GM08714 (cell line): Measurements from ENCODE around the gene SLC12A4.
"Not testable (repeated sequence)": the region's sequence is repeated elsewhere in the genome, so short reads cannot be mapped to it uniquely, and the experiment has no call there.

Source experiments
- H3K4me3 ChIP-seq: fragments of 200-500 bp; sonication (Bioruptor generic); 2 replicates; pipeline ENCODE4 v1.5.1; 2014; ENCODE audit warnings: mild to moderate bottlenecking, low read length, inconsistent platforms
- ZNF274 ChIP-seq: IDR thresholded peaks from 2 replicates; pipeline ENCODE4 v1.6.1; 2012; ENCODE audit warnings: mild to moderate bottlenecking, low read depth, low read length

SLC12A4 gene

GRCh38 chr16:67922740-67923139, 45.7 kb downstream of the SLC12A4 start:
- H3K4me3 ChIP-seq: no peak overlapping the region
- TF ChIP-seq ZNF274: no peak

- no peak for TF ChIP-seq ZNF274
- no peak overlapping the region for H3K4me3 ChIP-seq
Observed at GRCh38 chr16:67922221-67922620, 46.2 kb downstream of the SLC12A4 start.

DNA sequence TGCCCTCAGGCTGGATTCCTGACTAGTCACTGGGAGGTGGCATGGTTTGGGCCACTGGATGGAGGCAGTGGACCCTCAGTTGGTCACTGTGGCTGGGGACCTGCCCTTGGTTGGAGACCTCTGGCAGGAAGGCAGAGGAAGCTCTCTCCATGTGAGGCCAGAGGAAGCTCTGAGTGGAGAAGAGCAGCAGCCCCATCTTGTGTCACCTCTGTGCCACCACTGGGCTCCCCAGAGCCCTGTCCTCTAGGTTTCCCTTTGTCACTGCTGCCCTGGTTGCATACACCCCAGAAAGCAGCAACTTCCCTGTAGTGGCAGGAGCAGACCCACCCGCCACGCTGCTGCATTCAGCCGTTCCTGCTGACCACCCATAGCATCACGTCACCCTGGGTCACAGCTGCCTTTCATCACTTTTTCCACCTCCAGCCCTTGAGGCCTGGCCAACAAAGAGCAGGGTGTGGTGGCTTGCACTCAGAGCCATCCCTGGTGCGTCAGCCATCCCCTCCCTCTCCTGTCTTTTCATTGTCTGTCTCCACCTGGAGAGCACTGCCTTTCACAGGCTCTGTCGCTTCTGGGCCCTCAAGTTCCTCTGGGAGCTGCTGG, 48.7 kb downstream of the SLC12A4 start:
- no peak overlapping the region for H3K4me3 ChIP-seq
- no peak for TF ChIP-seq ZNF274

DNA sequence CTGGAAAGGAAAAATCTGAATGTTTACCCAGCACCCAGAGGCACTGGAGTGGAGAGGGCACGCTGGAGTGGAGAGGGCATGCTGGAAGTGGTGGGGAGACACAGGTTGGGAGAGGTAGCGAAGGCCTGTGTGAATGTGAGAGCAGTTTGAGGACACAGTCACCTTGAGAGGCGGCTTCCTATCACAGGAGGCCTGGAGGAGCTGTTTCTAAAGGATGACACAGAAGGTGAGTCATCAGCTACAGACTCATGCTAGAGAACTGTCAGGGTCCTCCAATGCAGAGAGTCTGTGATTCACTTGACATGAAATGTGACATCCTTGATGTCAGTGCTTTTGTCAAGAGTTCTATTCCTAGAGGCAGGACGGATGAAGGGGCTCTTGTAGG, 50.6 kb downstream of the SLC12A4 start:
- no peak overlapping the region for H3K4me3 ChIP-seq
- TF ChIP-seq ZNF274: no peak

DNA sequence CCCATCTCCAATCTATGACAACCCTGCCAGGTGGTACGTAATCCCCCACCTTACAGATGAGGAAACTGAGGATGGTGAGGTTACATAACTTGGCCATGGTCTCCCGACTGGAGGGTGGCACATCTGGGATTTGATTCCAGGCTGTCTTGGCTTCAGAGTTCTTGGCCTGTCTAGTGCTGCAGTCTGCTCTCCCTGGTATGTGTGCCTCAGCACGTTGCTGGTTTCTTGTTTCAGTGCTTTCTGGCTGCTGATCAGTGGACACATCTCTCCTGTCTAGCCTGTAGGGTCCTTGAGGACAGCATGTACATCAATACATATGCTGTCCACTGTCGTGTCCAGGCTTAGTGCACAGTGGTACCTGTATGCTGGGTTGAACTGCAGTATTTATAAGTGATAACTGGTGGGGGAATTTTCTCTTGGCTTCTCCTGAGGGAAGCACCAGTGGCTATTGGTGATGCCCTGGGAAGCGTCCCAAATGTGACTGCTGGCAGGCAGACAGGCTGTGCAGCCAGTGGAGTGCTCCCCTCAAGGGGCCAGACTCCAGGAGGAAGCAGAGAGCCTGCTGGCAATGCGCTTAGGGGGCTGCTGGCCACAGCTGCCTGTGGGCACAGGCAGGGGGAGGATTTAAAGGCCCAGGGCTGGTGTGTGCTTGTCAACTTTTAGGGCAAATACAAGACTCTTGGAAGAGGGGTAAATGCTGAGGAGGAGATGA, 51.1 kb downstream of the SLC12A4 start:
- no peak for TF ChIP-seq ZNF274
- no peak overlapping the region for H3K4me3 ChIP-seq

DNA sequence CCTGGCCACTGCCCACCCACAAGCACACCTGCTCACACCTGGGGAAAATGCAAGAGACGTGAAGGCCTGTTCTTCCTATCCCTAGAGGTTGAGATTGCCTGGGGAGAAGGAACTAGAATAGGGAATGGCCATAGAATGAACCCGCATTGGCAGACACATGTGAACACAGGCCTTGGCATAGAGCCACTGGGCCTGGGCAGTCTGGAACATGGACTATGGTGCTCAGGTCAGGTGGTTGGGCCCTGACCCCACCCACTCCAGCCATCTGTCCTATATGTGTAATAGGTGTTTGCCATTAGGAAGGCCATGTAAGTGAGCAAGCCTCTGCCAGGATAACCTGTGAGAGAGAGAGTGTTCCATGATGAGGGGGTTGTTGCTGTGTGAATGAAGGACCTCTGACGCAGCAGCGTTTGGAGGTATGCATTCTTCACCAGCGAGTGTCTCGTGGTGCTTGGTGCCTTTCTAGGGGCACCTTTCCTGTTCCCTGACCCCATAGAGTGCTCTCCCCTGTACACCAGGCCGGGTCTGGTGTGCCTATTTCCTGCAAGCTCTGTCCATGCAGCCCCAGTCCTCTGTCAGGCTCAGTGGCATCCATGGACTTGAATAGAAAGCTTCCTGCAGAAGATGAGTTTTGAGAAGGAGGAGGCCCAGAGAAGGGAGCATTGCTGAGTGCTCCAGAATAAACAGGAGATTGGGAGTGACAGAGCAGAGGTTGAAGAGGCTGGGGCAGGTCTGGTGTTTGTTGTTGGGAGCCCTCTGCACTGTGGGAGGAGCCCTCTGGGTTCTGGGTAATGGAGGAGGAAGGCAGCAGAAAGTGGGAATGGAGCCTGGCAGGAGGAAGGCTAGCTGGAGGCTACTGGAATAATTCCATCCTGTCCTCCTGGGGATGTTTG, 52.4 kb downstream of the SLC12A4 start:
- H3K4me3 ChIP-seq: no peak overlapping the region
- TF ChIP-seq ZNF274: no peak

DNA sequence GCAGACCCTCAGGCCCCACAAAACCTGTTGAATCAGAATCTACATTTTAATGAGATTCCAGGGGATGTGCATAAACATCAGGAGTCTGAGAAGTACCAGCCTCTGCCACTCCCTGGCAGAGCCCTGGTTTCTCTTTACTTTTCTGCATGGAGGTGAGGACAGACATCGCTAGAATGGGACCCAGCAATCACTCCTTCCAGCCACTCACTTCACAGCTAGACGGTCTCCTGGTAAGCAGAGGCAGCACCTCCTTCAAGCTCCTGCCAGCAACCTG, 53.0 kb downstream of the SLC12A4 start:
- not testable (repeated sequence) for H3K4me3 ChIP-seq

DNA sequence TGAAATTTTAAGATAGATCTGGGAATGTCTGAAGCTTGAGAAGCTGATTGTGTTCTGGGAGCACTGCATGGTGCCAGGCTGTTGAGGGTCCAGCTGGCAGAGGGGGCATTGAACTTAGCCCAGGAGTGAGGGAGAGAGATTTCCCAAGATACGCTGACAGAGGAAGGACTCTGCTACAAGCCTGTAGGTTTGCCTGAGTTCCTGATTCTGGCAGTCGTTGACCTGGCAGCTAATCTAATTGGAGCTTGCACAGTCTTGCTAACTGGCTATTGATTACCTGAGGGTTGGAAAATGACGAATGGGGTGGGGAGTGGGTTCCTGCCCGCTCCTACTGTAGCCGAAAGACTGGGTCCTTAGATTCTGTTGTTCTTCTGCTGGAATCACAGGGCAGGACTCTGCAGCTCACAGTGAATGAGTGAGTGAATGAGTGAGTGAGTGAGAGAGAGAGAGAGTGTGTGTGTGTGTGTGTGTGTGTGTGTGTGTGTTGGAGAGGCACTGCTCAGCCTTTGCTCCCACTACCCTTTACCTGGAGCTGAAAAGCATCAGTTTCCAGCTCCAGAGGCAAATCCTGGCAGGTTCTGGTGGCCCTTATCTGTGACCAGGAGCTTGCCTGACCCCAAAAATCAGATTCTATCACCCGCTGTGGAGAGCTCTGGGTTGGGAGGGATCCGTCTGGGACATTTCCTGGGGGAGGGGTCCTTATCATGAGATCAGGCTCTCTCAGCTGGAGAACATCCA, 53.5 kb downstream of the SLC12A4 start:
- H3K4me3 ChIP-seq: no peak overlapping the region
- TF ChIP-seq ZNF274: no peak

DNA sequence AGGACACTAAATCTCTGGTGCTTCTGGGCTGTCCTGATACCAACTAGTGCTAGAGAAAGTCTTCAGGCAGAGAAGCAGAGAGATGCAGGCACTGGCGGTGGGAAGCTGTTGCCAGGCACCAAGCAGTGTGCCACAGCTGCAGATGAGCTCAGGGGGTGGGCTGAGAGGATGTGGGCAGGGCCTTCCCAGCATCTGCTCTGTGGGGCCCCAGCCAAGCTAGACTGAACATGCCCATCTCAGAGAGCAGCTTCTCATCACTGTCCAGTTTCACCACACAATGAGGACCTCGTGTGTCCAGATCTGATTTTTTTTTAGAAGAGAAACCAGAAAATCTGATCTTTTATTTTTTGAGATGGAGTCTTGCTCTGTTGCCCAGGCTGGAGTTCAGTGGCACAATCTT, 58.3 kb downstream of the SLC12A4 start:
- no peak for TF ChIP-seq ZNF274
- no peak overlapping the region for H3K4me3 ChIP-seq

- no peak for TF ChIP-seq ZNF274
Observed at GRCh38 chr16:67909056-67909742, 59.2 kb downstream of the SLC12A4 start.

GRCh38 chr16:67907397-67908180, 60.8 kb downstream of the SLC12A4 start:
- TF ChIP-seq ZNF274: no peak
- H3K4me3 ChIP-seq: no peak overlapping the region

More at GRCh38 chr16:67909056-67909742, 59.2 kb downstream of the SLC12A4 start:
- H3K4me3 ChIP-seq: no peak overlapping the region

- no peak overlapping the region for H3K4me3 ChIP-seq
- TF ChIP-seq ZNF274: no peak
Observed at GRCh38 chr16:67902831-67903230, 65.6 kb downstream of the SLC12A4 start.

- TF ChIP-seq ZNF274: no peak
- no peak overlapping the region for H3K4me3 ChIP-seq
Observed at GRCh38 chr16:67901734-67902133, 66.7 kb downstream of the SLC12A4 start.
